ENCODE measurements around the gene GFRAL.

The GFRAL gene

DNA sequence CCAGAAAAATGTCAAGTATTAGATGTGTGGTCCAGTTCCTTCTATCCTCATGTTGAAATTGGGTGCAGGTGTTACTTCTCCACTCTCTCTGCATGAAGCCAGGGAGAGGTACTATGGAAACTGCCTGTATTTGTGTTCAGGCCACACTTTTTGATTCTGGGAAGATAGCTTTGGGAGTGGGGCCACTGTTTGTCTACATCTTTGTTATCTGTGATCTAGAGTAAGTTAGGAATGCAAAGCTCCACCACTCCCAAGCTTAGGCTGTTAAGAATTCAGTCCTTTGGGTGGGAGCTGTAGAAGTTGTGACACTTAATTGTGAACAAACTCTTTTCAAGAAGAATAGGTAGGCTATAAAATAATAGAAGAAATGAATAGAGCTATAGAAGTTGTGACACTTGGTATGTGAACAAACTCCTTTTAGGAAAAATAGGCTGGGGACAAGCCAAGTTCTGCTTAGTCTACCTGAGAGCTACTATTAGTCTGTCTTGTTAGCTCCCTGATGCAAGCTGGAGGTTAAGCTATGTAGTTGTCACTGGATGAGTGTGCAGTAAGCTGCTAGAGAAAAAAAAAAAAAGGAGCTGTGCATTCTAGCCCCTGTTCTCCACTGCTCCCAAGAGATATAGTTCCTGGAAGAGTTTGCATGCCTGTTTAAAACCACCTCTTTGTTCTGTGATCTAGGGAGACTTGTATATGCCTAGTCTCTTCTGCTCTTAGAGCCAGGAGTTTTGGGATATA is 7.1 kb upstream of the GFRAL start:
- Histone ChIP-seq H3K9me2 (replicated peaks; ENCODE audit: low read depth, low read length) (no peaks in the 10 kb centered on the region), H3K4me3 (ENCODE audit: low read length, poor library complexity, severe bottlenecking) (no peak overlapping the region), H3K4me2 (ENCODE audit: low read depth, low read length, poor library complexity, severe bottlenecking) (no peak overlapping the region), H4K20me1 (ENCODE audit: insufficient read depth, low read length, poor library complexity, severe bottlenecking) (no peaks in the 10 kb centered on the region), H3K36me3 (ENCODE audit: insufficient read depth, low read length) (no peaks in the 10 kb centered on the region), H3K27me3 (ENCODE audit: insufficient read depth, low read length, poor library complexity, severe bottlenecking) (no peaks in the 10 kb centered on the region), H3K9ac (ENCODE audit: low read depth, low read length, poor library complexity, severe bottlenecking) (no peak overlapping the region), H3K4me1 (ENCODE audit: insufficient read depth, low read length, poor library complexity, severe bottlenecking) (no peaks in the 10 kb centered on the region), H2AFZ (ENCODE audit: low read length) (no peak overlapping the region), H3F3A (ENCODE audit: low read depth) (no peaks in the 10 kb centered on the region), H3K79me2 (ENCODE audit: insufficient read depth, low read length) (no peaks in the 10 kb centered on the region), H3K9me3 (ENCODE audit: insufficient read depth, low read depth, low read length) (no peaks in the 10 kb centered on the region)
- TF ChIP-seq, protein P1, sequence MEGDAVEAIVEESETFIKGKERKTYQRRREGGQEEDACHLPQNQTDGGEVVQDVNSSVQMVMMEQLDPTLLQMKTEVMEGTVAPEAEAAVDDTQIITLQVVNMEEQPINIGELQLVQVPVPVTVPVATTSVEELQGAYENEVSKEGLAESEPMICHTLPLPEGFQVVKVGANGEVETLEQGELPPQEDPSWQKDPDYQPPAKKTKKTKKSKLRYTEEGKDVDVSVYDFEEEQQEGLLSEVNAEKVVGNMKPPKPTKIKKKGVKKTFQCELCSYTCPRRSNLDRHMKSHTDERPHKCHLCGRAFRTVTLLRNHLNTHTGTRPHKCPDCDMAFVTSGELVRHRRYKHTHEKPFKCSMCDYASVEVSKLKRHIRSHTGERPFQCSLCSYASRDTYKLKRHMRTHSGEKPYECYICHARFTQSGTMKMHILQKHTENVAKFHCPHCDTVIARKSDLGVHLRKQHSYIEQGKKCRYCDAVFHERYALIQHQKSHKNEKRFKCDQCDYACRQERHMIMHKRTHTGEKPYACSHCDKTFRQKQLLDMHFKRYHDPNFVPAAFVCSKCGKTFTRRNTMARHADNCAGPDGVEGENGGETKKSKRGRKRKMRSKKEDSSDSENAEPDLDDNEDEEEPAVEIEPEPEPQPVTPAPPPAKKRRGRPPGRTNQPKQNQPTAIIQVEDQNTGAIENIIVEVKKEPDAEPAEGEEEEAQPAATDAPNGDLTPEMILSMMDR (conservative IDR thresholded peaks at IDR 0.05; ENCODE audit: low read length) = no peak
- no peak for TF ChIP-seq EZH2phosphoT487 (IDR thresholded peaks at IDR 0.05; ENCODE audit: borderline replicate concordance)

DNA sequence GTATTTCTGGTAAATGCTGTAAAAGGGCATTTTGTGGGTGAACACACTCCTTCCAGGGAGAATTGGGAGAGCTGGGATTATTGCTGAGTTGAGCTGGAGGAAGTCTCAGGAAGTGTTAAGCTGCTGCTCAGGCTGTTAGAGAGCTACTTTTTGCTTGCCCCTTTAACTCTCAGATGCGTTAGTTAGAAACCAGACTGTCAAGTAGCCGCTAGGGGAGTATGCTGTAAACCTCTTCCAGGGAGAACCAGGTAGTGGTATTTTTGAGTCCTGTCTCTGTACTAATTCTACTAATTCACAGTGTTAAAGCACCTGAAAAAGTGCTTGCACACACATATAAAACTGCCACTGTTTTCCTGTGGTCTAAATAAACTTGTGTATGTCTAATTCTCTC is 6.6 kb upstream of the GFRAL start:
- Histone ChIP-seq H3F3A (ENCODE audit: low read depth) (no peaks in the 10 kb centered on the region), H4K20me1 (ENCODE audit: insufficient read depth, low read length, poor library complexity, severe bottlenecking) (no peaks in the 10 kb centered on the region)
- TF ChIP-seq, protein P1 (conservative IDR thresholded peaks at IDR 0.05; ENCODE audit: low read length) = no peak
- TF ChIP-seq EZH2phosphoT487 (IDR thresholded peaks at IDR 0.05; ENCODE audit: borderline replicate concordance) = no peak

DNA sequence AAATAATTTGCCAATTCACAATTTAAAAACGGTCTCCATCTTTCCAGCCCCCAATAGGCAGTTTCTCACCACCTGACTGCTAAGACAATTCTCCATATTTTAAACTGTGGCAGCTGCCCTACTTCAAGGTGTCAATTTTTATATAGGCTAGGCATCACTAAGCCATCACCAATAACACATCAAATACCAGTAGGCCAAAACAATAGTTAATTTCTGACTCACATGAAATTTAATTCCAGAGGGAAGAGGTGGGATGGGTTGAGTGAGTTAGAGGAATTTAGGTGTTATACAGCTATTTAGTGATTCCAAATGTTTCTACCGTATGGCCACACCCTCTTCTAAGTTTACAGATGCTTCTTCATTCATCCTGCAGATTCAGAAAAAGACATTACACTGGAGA is 49.9 kb downstream of the GFRAL start:
- Histone ChIP-seq H3K9me2 (replicated peaks; ENCODE audit: low read depth, low read length) (no peaks in the 10 kb centered on the region), H3F3A (ENCODE audit: low read depth) (no peaks in the 10 kb centered on the region), H3K4me3 (ENCODE audit: low read length, poor library complexity, severe bottlenecking) (no peak overlapping the region), H3K9ac (ENCODE audit: low read depth, low read length, poor library complexity, severe bottlenecking) (no peak overlapping the region), H3K4me1 (ENCODE audit: insufficient read depth, low read length, poor library complexity, severe bottlenecking) (no peaks in the 10 kb centered on the region), H2AFZ (ENCODE audit: low read length) (no peak overlapping the region), H3K27me3 (ENCODE audit: insufficient read depth, low read length, poor library complexity, severe bottlenecking) (no peaks in the 10 kb centered on the region), H3K36me3 (ENCODE audit: insufficient read depth, low read length) (no peaks in the 10 kb centered on the region), H3K79me2 (ENCODE audit: insufficient read depth, low read length) (no peaks in the 10 kb centered on the region), H3K4me2 (ENCODE audit: low read depth, low read length, poor library complexity, severe bottlenecking) (no peak overlapping the region), H4K20me1 (ENCODE audit: insufficient read depth, low read length, poor library complexity, severe bottlenecking) (no peaks in the 10 kb centered on the region), H3K9me3 (ENCODE audit: insufficient read depth, low read depth, low read length) (no peaks in the 10 kb centered on the region)
- TF ChIP-seq, protein P1 (conservative IDR thresholded peaks at IDR 0.05; ENCODE audit: low read length) = no peak
- TF ChIP-seq EZH2phosphoT487 (IDR thresholded peaks at IDR 0.05; ENCODE audit: borderline replicate concordance) = no peak

More for the DNA sequence above, 6.6 kb upstream of the GFRAL start:
- H3K79me2 ChIP-seq (ENCODE audit: insufficient read depth, low read length) = no peaks in the 10 kb centered on the region
- no peak overlapping the region for H3K4me3 ChIP-seq (ENCODE audit: low read length, poor library complexity, severe bottlenecking)
- no peak overlapping the region for H3K4me2 ChIP-seq (ENCODE audit: low read depth, low read length, poor library complexity, severe bottlenecking)
- H3K9me3 ChIP-seq (ENCODE audit: insufficient read depth, low read depth, low read length) = no peaks in the 10 kb centered on the region
- H3K27me3 ChIP-seq (ENCODE audit: insufficient read depth, low read length, poor library complexity, severe bottlenecking) = no peaks in the 10 kb centered on the region
- H2AFZ ChIP-seq (ENCODE audit: low read length) = no peak overlapping the region
- H3K9ac ChIP-seq (ENCODE audit: low read depth, low read length, poor library complexity, severe bottlenecking) = no peak overlapping the region
- no peaks in the 10 kb centered on the region for H3K4me1 ChIP-seq (ENCODE audit: insufficient read depth, low read length, poor library complexity, severe bottlenecking)
- no peaks in the 10 kb centered on the region for H3K9me2 ChIP-seq (replicated peaks; ENCODE audit: low read depth, low read length)
- H3K36me3 ChIP-seq (ENCODE audit: insufficient read depth, low read length) = no peaks in the 10 kb centered on the region
